Measurements from ENCODE around the gene TEK. TPM values are rescaled to one million over a fixed set of nuclear protein-coding genes. Genes with fewer than 3 reads are reported as not detected.
A peak's percentile ranks its signal among the peaks of the same experiment; 100 is the strongest.

Gene TEK
- total RNA-seq, 3 donors from 2014 or later (not counting 1 experiment from before 2014, with no cell fraction given) = not detected

GRCh38 chr9:27272103-27272502, 163.1 kb downstream of the TEK start:
- no peaks in the 10 kb centered on the region for H3K27me3 ChIP-seq (ENCODE audit: control insufficient read depth, insufficient read depth, low read length)
- no peak for TF ChIP-seq CTCF (IDR thresholded peaks at IDR 0.05)
- intact Hi-C loops (cut with micrococcal nuclease) = no loop called here

GRCh38 chr9:27273186-27273585, 164.2 kb downstream of the TEK start:
- Histone ChIP-seq H3K36me3 (ENCODE audit: control insufficient read depth, insufficient read depth, low read length) (no peaks in the 10 kb centered on the region), H3K4me3 (ENCODE audit: low read length) (no peak overlapping the region), H3K27ac (ENCODE audit: low read length) (no peak overlapping the region), H3K9me3 (ENCODE audit: control insufficient read depth, insufficient read depth, low read length) (no peaks in the 10 kb centered on the region), H3K4me1 (ENCODE audit: control insufficient read depth, insufficient read depth, low read length) (no peaks in the 10 kb centered on the region), H3K27me3 (ENCODE audit: control insufficient read depth, insufficient read depth, low read length) (no peaks in the 10 kb centered on the region)
- no peaks in the 10 kb centered on the region for H3K27me3 Mint-ChIP-seq (ENCODE audit: low read depth in 2 of 2)
- intact Hi-C loops (cut with micrococcal nuclease) = no loop called here
- no peak overlapping the region for H3K4me3 Mint-ChIP-seq
- H3K27ac Mint-ChIP-seq = no peak overlapping the region
- ATAC-seq = no peak
- no peak for TF ChIP-seq CTCF (IDR thresholded peaks at IDR 0.05)
- WGBS (ENCODE audit: insufficient coverage) = 100% methylated on average over 1 of the region's 1 CpG
- no peak for DNase-seq
- H3K36me3 Mint-ChIP-seq = no peaks in the 10 kb centered on the region
- no peaks in the 10 kb centered on the region for H3K4me1 Mint-ChIP-seq
- no peaks in the 10 kb centered on the region for H3K9me3 Mint-ChIP-seq

More at GRCh38 chr9:27272103-27272502, 163.1 kb downstream of the TEK start:
- WGBS (ENCODE audit: insufficient coverage) = 76% methylated on average over 2 of the region's 2 CpGs
- H3K9me3 ChIP-seq (ENCODE audit: control insufficient read depth, insufficient read depth, low read length) = no peaks in the 10 kb centered on the region
- H3K4me3 ChIP-seq (ENCODE audit: low read length) = no peak overlapping the region
- Mint-ChIP-seq H3K4me1 (no peaks in the 10 kb centered on the region), H3K27ac (no peak overlapping the region), H3K36me3 (no peaks in the 10 kb centered on the region), H3K9me3 (no peaks in the 10 kb centered on the region), H3K4me3 (no peak overlapping the region), H3K27me3 (ENCODE audit: low read depth in 2 of 2) (no peaks in the 10 kb centered on the region)
- no peak for ATAC-seq
- no peak for DNase-seq
- no peaks in the 10 kb centered on the region for H3K4me1 ChIP-seq (ENCODE audit: control insufficient read depth, insufficient read depth, low read length)
- H3K27ac ChIP-seq (ENCODE audit: low read length) = no peak overlapping the region
- no peaks in the 10 kb centered on the region for H3K36me3 ChIP-seq (ENCODE audit: control insufficient read depth, insufficient read depth, low read length)

GRCh38 chr9:27276193-27277030, 167.4 kb downstream of the TEK start:
- no peaks in the 10 kb centered on the region for H3K4me1 ChIP-seq (ENCODE audit: control insufficient read depth, insufficient read depth, low read length)
- H3K27ac ChIP-seq (ENCODE audit: low read length) = no peak overlapping the region
- intact Hi-C loops (cut with micrococcal nuclease) = no loop called here
- TF ChIP-seq CTCF (IDR thresholded peaks at IDR 0.05) = peak; percentile 65
- H3K9me3 ChIP-seq (ENCODE audit: control insufficient read depth, insufficient read depth, low read length) = no peaks in the 10 kb centered on the region
- ATAC-seq = peak in 1 of 3 donors; percentile 46
- Mint-ChIP-seq H3K27ac (no peak overlapping the region), H3K4me3 (no peak overlapping the region), H3K4me1 (no peaks in the 10 kb centered on the region), H3K27me3 (ENCODE audit: low read depth in 2 of 2) (no peaks in the 10 kb centered on the region), H3K9me3 (no peaks in the 10 kb centered on the region), H3K36me3 (no peaks in the 10 kb centered on the region)
- DNase-seq = peak in 1 of 2 donors; percentile 61
- 54% methylated on average over 12 of the region's 12 CpGs for WGBS (ENCODE audit: insufficient coverage)
- H3K4me3 ChIP-seq (ENCODE audit: low read length) = no peak overlapping the region
- H3K36me3 ChIP-seq (ENCODE audit: control insufficient read depth, insufficient read depth, low read length) = no peaks in the 10 kb centered on the region
- H3K27me3 ChIP-seq (ENCODE audit: control insufficient read depth, insufficient read depth, low read length) = no peaks in the 10 kb centered on the region

Measured in natural killer cell (primary cell).